WTC11 (cell line): ENCODE results near the gene IMPDH1. TPM values are rescaled to one million over a fixed set of nuclear protein-coding genes. Genes with fewer than 3 reads are reported as not detected.

Experiments used
- ATAC-seq: fragments of 200-7000 bp; cut with Tn5 transposase; 2 replicates; pipeline ENCODE4 v1.10.0; 2021; ENCODE audit warnings: mild to moderate bottlenecking, moderate library complexity
- CTCF ChIA-PET: fragments of 300-600 bp; sonication (Branson Sonifier 250); formaldehyde crosslinking; loops from one replicate; lab custom pipeline; 2021; ENCODE audit warnings: antibody characterized with exemption; lab: Charles Lee
- POLR2A ChIA-PET: fragments of 350-600 bp; sonication (Branson Sonifier 250); formaldehyde crosslinking; loops from one replicate; lab custom pipeline; 2021; ENCODE audit warnings: antibody characterized with exemption; lab: Charles Lee
- DNase-seq: peaks from one replicate; pipeline ENCODE4 v3.0.0; 2021; ENCODE audit warnings: low spot score
- H3K27ac Mint-ChIP-seq: 2 replicates; pipeline ENCODE4 v1.8.0; 2021; ENCODE audit warnings: mixed read lengths
- H3K27me3 Mint-ChIP-seq: 2 replicates; pipeline ENCODE4 v1.8.0; 2021; ENCODE audit warnings: low read depth, mild to moderate bottlenecking, moderate library complexity, mixed read lengths
- H3K36me3 Mint-ChIP-seq: 2 replicates; pipeline ENCODE4 v1.8.0; 2021; ENCODE audit warnings: mixed read lengths
- H3K4me1 Mint-ChIP-seq: 2 replicates; pipeline ENCODE4 v1.8.0; 2022; ENCODE audit warnings: mixed read lengths
- H3K4me3 Mint-ChIP-seq: 2 replicates; pipeline ENCODE4 v1.8.0; 2021; ENCODE audit warnings: mild to moderate bottlenecking, moderate library complexity, mixed read lengths
- H3K9me3 Mint-ChIP-seq: 2 replicates; pipeline ENCODE4 v1.8.0; 2021; ENCODE audit warnings: mixed read lengths
- ARID4B ChIP-seq: sonication (generic); formaldehyde crosslinking; IDR thresholded peaks from 2 replicates; pipeline ENCODE4 v1.8.0; 2023; ENCODE audit warnings: missing genetic modification reagents, mild to moderate bottlenecking, borderline replicate concordance
- ATF3 ChIP-seq: sonication (generic); formaldehyde crosslinking; conservative IDR thresholded peaks from 2 replicates; pipeline ENCODE4 v1.8.1; 2022; ENCODE audit warnings: mild to moderate bottlenecking, missing genetic modification reagents
- ATF6 ChIP-seq: sonication (generic); formaldehyde crosslinking; IDR thresholded peaks from 2 replicates; pipeline ENCODE4 v1.8.1; 2023; ENCODE audit warnings: mild to moderate bottlenecking, missing genetic modification reagents
- GABPB1 ChIP-seq: sonication (generic); formaldehyde crosslinking; IDR thresholded peaks from 2 replicates; pipeline ENCODE4 v1.8.1; 2023; ENCODE audit warnings: mild to moderate bottlenecking, missing genetic modification reagents
- NFYB ChIP-seq: sonication (generic); formaldehyde crosslinking; conservative IDR thresholded peaks from 2 replicates; pipeline ENCODE4 v1.8.0; 2022; ENCODE audit warnings: low read depth, missing genetic modification reagents
- NR3C1 ChIP-seq: sonication (generic); formaldehyde crosslinking; conservative IDR thresholded peaks from 2 replicates; pipeline ENCODE4 v1.8.1; 2023; ENCODE audit warnings: low read depth, mild to moderate bottlenecking, missing genetic modification reagents
- PRRX2 ChIP-seq: fragments of 250-450 bp; sonication (Bioruptor Pico); IDR thresholded peaks from 2 replicates; pipeline ENCODE4 v1.8.0; 2021; ENCODE audit warnings: mild to moderate bottlenecking
- TEAD4 ChIP-seq: sonication (generic); formaldehyde crosslinking; IDR thresholded peaks from 2 replicates; pipeline ENCODE4 v1.8.0; 2022; ENCODE audit warnings: mild to moderate bottlenecking, missing genetic modification reagents
- ZBTB43 ChIP-seq: sonication (generic); formaldehyde crosslinking; IDR thresholded peaks from 2 replicates; pipeline ENCODE4 v1.8.1; 2023; ENCODE audit warnings: mild to moderate bottlenecking, missing genetic modification reagents
- ZNF263 ChIP-seq: sonication (generic); formaldehyde crosslinking; IDR thresholded peaks from 2 replicates; pipeline ENCODE4 v1.8.1; 2022; ENCODE audit warnings: low read depth, mild to moderate bottlenecking, moderate library complexity, missing genetic modification reagents
- ZNF416 ChIP-seq: fragments of 250-450 bp; sonication (Bioruptor Pico); IDR thresholded peaks from 2 replicates; pipeline ENCODE4 v1.9.0; 2021; ENCODE audit warnings: mild to moderate bottlenecking, inconsistent platforms
- ZNF532 ChIP-seq: fragments of 250-450 bp; sonication (Bioruptor Pico); IDR thresholded peaks from 2 replicates; pipeline ENCODE4 v1.9.0; 2021; ENCODE audit warnings: mild to moderate bottlenecking, borderline replicate concordance
- total RNA-seq: library from RNA; stranded (reverse); gene quantifications from 3 replicates; pipeline ENCODE4 v1.2.3, GENCODE V29; 2021

The IMPDH1 gene
- total RNA-seq, 1 experiment from 2014 or later: 54.2 TPM

- TF ChIP-seq PRRX2 (CRISPR knock-in tag): no peak
- no peak for TF ChIP-seq NFYB (CRISPR knock-in tag)
- TF ChIP-seq NR3C1: no peak
- no peak for TF ChIP-seq ZNF416 (CRISPR knock-in tag)
- TF ChIP-seq ARID4B (CRISPR knock-in tag): no peak
Observed at GRCh38 chr7:128396357-128396756, 13.4 kb downstream of the IMPDH1 start (continued).

- Mint-ChIP-seq H3K4me3 (no peak overlapping the region), H3K9me3 (no peaks in the 10 kb centered on the region), H3K27ac (no peak overlapping the region), H3K27me3 (no peaks in the 10 kb centered on the region), H3K4me1 (no peaks in the 10 kb centered on the region), H3K36me3 (peaks cover 8% of the 10 kb centered on the region)
- TF ChIP-seq ZBTB43 (CRISPR knock-in tag) (no peak), NR3C1 (no peak), GABPB1 (CRISPR knock-in tag) (no peak), ZNF263 (no peak), ZNF532 (CRISPR knock-in tag) (no peak), ATF6 (CRISPR knock-in tag) (no peak), ATF3 (no peak), TEAD4 (CRISPR knock-in tag) (no peak)
- ChIA-PET CTCF (interaction anchor here (0.6 to 1.6 kb wide), 12 partner anchors 8 to 66 kb away, joined by 3 to 5 read pairs (median 4); partner anchors contain the start of gene IMPDH1), POLR2A (no interaction called here)
- ATAC-seq (peak; percentile 32), DNase-seq (no peak)
Observed at GRCh38 chr7:128395748-128396147, 14.0 kb downstream of the IMPDH1 start.
